Suprapubic skin (tissue), 3 donors: ENCODE results near the gene IL22RA2.

Experiments
- EP300 ChIP-seq: sonication (generic); formaldehyde crosslinking; IDR thresholded peaks from one replicate; pipeline ENCODE4 v1.6.1; 2017; ENCODE audit warnings: antibody characterized with exemption
- POLR2A ChIP-seq, 2 donors: fragments of 450-650 bp; IDR thresholded peaks; one replicate each; pipeline ENCODE4 v1.6.1; 2017; ENCODE audit warnings: antibody characterized with exemption in 2 of 2, mild to moderate bottlenecking in 2 of 2, moderate library complexity in 2 of 2
- TF ChIP-seq, protein P1 (sequence below), 2 donors: fragments of 200-600 bp in 1 of 2; fragments of 450-650 bp in 1 of 2; sonication (generic) in 1 of 2; IDR thresholded peaks; one replicate each; pipeline ENCODE4 v1.5.1; 2016 to 2019; ENCODE audit warnings: antibody characterized with exemption in 2 of 2, mild to moderate bottlenecking in 1 of 2, moderate library complexity in 1 of 2

- TF ChIP-seq, protein P1, sequence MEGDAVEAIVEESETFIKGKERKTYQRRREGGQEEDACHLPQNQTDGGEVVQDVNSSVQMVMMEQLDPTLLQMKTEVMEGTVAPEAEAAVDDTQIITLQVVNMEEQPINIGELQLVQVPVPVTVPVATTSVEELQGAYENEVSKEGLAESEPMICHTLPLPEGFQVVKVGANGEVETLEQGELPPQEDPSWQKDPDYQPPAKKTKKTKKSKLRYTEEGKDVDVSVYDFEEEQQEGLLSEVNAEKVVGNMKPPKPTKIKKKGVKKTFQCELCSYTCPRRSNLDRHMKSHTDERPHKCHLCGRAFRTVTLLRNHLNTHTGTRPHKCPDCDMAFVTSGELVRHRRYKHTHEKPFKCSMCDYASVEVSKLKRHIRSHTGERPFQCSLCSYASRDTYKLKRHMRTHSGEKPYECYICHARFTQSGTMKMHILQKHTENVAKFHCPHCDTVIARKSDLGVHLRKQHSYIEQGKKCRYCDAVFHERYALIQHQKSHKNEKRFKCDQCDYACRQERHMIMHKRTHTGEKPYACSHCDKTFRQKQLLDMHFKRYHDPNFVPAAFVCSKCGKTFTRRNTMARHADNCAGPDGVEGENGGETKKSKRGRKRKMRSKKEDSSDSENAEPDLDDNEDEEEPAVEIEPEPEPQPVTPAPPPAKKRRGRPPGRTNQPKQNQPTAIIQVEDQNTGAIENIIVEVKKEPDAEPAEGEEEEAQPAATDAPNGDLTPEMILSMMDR (IDR thresholded peaks at IDR 0.05), result no peak
- TF ChIP-seq POLR2A (IDR thresholded peaks at IDR 0.05) (no peak), EP300 (no peak)
These were observed 40.3 kb downstream of the IL22RA2 start for GRCh38 chr6:137133122-137133521.
